ENCODE data around the gene TRIM9. TPM values are rescaled to one million over a fixed set of nuclear protein-coding genes. Genes with fewer than 3 reads are reported as not detected.
A peak's percentile ranks its signal among the peaks of the same experiment; 100 is the strongest.

TRIM9 gene
- total RNA-seq: 1 to 10 TPM in 2 of 4 donors, under 1 TPM in 2; 0.26 to 3.0 (median 0.87) TPM

GRCh38 chr14:51094901-51095853 is at the start of gene TRIM9:
TRIM9 (minus strand) TSS chr14:51095105; CDS start chr14:51094939, 166 bp downstream.
- Histone ChIP-seq H3K9me3 (no peaks in the 10 kb centered on the region), H3K4me1 (peaks cover 14 to 28% of the 10 kb centered on the region in 2 donors), H3K27me3 (peaks cover 17 to 29% (median 25%) of the 10 kb centered on the region in 3 donors), H3K36me3 (no peaks in the 10 kb centered on the region), H3K4me3 (peak within 1 kb of the TSS; percentile 72 to 86 (median 80)), H3K27ac (peak within 1 kb of the TSS; percentile 58 to 67 (median 62))
- intact Hi-C loops (cut with DNase I; ENCODE audit: low total_unique reads): loop anchor here (2.0 to 10.0 kb wide), 3 partner anchors 88 to 140 kb away; no protein-coding TSS in a partner anchor
- peak; percentile 92 to 95 for ATAC-seq
- in situ Hi-C loops (cut with MboI; ENCODE audit: low sequenced_read_pairs in 4 of 4): no loop called here
- peak; percentile 89 to 90 for DNase-seq
- no peak for TF ChIP-seq CTCF (IDR thresholded peaks at IDR 0.05 in 4 of 5, conservative IDR thresholded peaks at IDR 0.05 in 1 of 5)
- TF ChIP-seq POLR2A (IDR thresholded peaks at IDR 0.05): peak; percentile 18 to 46

GRCh38 chr14:51140856-51141255 is 46.0 kb upstream of the TRIM9 start:
- Histone ChIP-seq H3K27ac (no peak overlapping the region), H3K4me1 (no peaks in the 10 kb centered on the region), H3K4me3 (no peak overlapping the region), H3K27me3 (no peaks in the 10 kb centered on the region), H3K9me3 (no peaks in the 10 kb centered on the region), H3K36me3 (no peaks in the 10 kb centered on the region)
- in situ Hi-C loops (cut with MboI; ENCODE audit: low sequenced_read_pairs in 4 of 4): no loop called here
- ATAC-seq (no peak), DNase-seq (no peak)
- intact Hi-C loops (cut with DNase I; ENCODE audit: low total_unique reads): no loop called here
- no peak for TF ChIP-seq POLR2A (IDR thresholded peaks at IDR 0.05)
- no peak for TF ChIP-seq CTCF (IDR thresholded peaks at IDR 0.05 in 4 of 5, conservative IDR thresholded peaks at IDR 0.05 in 1 of 5)

- intact Hi-C loops (cut with DNase I; ENCODE audit: low total_unique reads) (no loop called here), in situ Hi-C loops (cut with MboI; ENCODE audit: low sequenced_read_pairs in 4 of 4) (no loop called here)
- no peaks in the 10 kb centered on the region for H3K27me3 ChIP-seq
- H3K27ac ChIP-seq: no peak overlapping the region
- no peak for ATAC-seq
- no peak for DNase-seq
- H3K4me3 ChIP-seq: no peak overlapping the region
- TF ChIP-seq CTCF (IDR thresholded peaks at IDR 0.05 in 4 of 5, conservative IDR thresholded peaks at IDR 0.05 in 1 of 5) (no peak), POLR2A (IDR thresholded peaks at IDR 0.05) (no peak)
- no peaks in the 10 kb centered on the region for H3K4me1 ChIP-seq
- no peaks in the 10 kb centered on the region for H3K9me3 ChIP-seq
- H3K36me3 ChIP-seq: no peaks in the 10 kb centered on the region
Observed at GRCh38 chr14:51140338-51140737, 45.4 kb upstream of the TRIM9 start.

GRCh38 chr14:51139121-51139681 is 44.3 kb upstream of the TRIM9 start:
- no peak for DNase-seq
- Histone ChIP-seq H3K4me1 (no peaks in the 10 kb centered on the region), H3K9me3 (no peaks in the 10 kb centered on the region), H3K27ac (no peak overlapping the region), H3K27me3 (no peaks in the 10 kb centered on the region), H3K4me3 (no peak overlapping the region), H3K36me3 (no peaks in the 10 kb centered on the region)
- in situ Hi-C loops (cut with MboI; ENCODE audit: low sequenced_read_pairs in 4 of 4) (no loop called here), intact Hi-C loops (cut with DNase I; ENCODE audit: low total_unique reads) (no loop called here)
- TF ChIP-seq CTCF (IDR thresholded peaks at IDR 0.05 in 4 of 5, conservative IDR thresholded peaks at IDR 0.05 in 1 of 5) (no peak), POLR2A (IDR thresholded peaks at IDR 0.05) (no peak)
- ATAC-seq: no peak

Data from gastrocnemius medialis (tissue), 4 donors.